ENCODE measurements around the gene AMN1. TPM values are rescaled to one million over a fixed set of nuclear protein-coding genes. Genes with fewer than 3 reads are reported as not detected.

Gene AMN1
- total and polyA plus RNA-seq, 2 of the 4 experiments (the other 2 are of a cell fraction): 3.4 to 5.2 TPM

DNA sequence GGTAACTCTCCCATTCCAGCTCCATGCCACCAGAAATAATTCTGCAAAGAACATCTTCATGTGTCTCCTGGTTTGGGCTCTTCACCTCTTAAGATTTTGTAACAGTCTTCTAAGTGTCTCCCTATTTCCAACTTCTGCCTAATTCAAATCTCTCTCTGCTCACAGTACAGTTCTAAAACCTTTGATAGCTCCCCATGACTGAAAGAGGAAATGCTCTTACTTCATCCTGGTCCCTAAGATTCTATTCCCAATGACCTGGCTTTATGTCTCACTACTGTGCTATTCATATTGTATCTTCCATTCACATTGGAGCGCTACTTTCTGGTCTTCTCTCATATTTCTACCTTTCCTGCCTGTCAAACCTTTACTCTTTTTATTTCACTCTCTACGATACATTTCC, 1.6 kb downstream of the AMN1 start:
- Histone ChIP-seq H3K36me3 (ENCODE audit: control insufficient read depth, insufficient read depth, low read length) (no peaks in the 10 kb centered on the region), H4K91ac (ENCODE audit: insufficient read depth, low read depth, low read length) (no peak overlapping the region), H3K79me1 (ENCODE audit: low read depth in 1 of 2, low read length in 2 of 2) (peaks cover 5 to 10% of the 10 kb centered on the region in 2 experiments; a peak in 3 of 4 replicates), H2BK120ac (ENCODE audit: low read depth, low read length) (no peak overlapping the region), H3K56ac (ENCODE audit: extremely low read depth, insufficient read depth, low read length) (no peak overlapping the region), H3K18ac (ENCODE audit: low read depth, low read length) (no peak overlapping the region), H3K9ac (ENCODE audit: low read depth, low read length) (no peak overlapping the region), H4K5ac (ENCODE audit: low read depth, low read length) (no peak overlapping the region), H3K4ac (ENCODE audit: low read depth, low read length) (no peak overlapping the region), H3K14ac (replicated peaks; ENCODE audit: low read depth, low read length) (no peak overlapping the region), H3K27me3 (ENCODE audit: control insufficient read depth, insufficient read depth, low read length) (no peaks in the 10 kb centered on the region), H4K20me1 (ENCODE audit: insufficient read depth, low read length) (no peaks in the 10 kb centered on the region), H2AK5ac (ENCODE audit: low read depth, low read length) (no peak overlapping the region), H3K9me3 (ENCODE audit: control insufficient read depth, insufficient read depth, low read length) (no peaks in the 10 kb centered on the region), H3K9me1 (ENCODE audit: insufficient read depth, low read length) (no peaks in the 10 kb centered on the region), H2AK9ac (replicated peaks; ENCODE audit: low read depth, low read length, poor library complexity) (no peak overlapping the region), H3K27ac (ENCODE audit: insufficient read depth, low read length) (no peak overlapping the region), H4K8ac (ENCODE audit: low read depth in 2 of 2, low read length in 2 of 2) (no peak overlapping the region), H3K23ac (ENCODE audit: low read depth, low read length) (no peak overlapping the region), H3K4me3 (ENCODE audit: insufficient read depth, low read depth, low read length) (no peak overlapping the region), H2BK5ac (ENCODE audit: low read depth, low read length, poor library complexity, severe bottlenecking) (no peak overlapping the region), H2AFZ (replicated peaks; ENCODE audit: low read length, poor library complexity) (no peak overlapping the region), H2BK15ac (ENCODE audit: low read depth, low read length) (no peak overlapping the region), H3K4me2 (ENCODE audit: low read depth, low read length) (no peak overlapping the region), H3K4me1 (ENCODE audit: control insufficient read depth, insufficient read depth, low read length) (peaks cover 4% of the 10 kb centered on the region; the same call in 1 of the 2 replicates), H2BK20ac (ENCODE audit: low read depth, low read length) (no peak overlapping the region)
- BruUV-seq (replicated peaks): no TSS peak
- in situ Hi-C loops (cut with MboI; ENCODE audit: low sequenced_read_pairs): no loop called here
- 100% methylated on average over 1 to 2 of the region's 2 CpGs for WGBS, 2 experiments (ENCODE audit: extremely low coverage in 2 of 2, insufficient read length in 1 of 2)
- ATAC-seq (ENCODE audit: low read depth): no peak
- TF ChIP-seq MAFK (IDR thresholded peaks at IDR 0.05; ENCODE audit: low read depth, low read length): no peak
- TF ChIP-seq, protein P1, sequence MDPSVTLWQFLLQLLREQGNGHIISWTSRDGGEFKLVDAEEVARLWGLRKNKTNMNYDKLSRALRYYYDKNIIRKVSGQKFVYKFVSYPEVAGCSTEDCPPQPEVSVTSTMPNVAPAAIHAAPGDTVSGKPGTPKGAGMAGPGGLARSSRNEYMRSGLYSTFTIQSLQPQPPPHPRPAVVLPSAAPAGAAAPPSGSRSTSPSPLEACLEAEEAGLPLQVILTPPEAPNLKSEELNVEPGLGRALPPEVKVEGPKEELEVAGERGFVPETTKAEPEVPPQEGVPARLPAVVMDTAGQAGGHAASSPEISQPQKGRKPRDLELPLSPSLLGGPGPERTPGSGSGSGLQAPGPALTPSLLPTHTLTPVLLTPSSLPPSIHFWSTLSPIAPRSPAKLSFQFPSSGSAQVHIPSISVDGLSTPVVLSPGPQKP (IDR thresholded peaks at IDR 0.05; ENCODE audit: borderline replicate concordance, low read depth, low read length): no peak
- DNase-seq: no peak
- dilution Hi-C loops (cut with HindIII; ENCODE audit: low sequenced_read_pairs, unreplicated experiment): no loop called here
- ChIA-PET POLR2A (ENCODE audit: unreplicated experiment) (no interaction called here), CTCF (no interaction called here)
- intact Hi-C loops (cut with micrococcal nuclease): no loop called here
